Stimulated activated CD8-positive, alpha-beta memory T cell treated with anti-CD3 and anti-CD28 coated beads, Interleukin-7, amount 100 ng/mL, for 4 hours (primary cell): Measurements from ENCODE around the gene AKAP10.
"Not testable (repeated sequence)": the region's sequence is repeated elsewhere in the genome, so short reads cannot be mapped to it uniquely, and the experiment has no call there.

Source experiments
- DNase-seq, 2 donors: peaks; one replicate each; pipeline ENCODE4 v3.0.0-alpha.2; 2020; ENCODE audit warnings: low read depth in 2 of 2

The AKAP10 gene

GRCh38 chr17:19977293-19978208 lies at the start of gene AKAP10:
Gene AKAP10 (minus strand): TSS chr17:19977828. CDS start chr17:19977679, 149 bp downstream.
- peak; percentile 88 to 93 for DNase-seq

GRCh38 chr17:20026960-20027359 lies 49.3 kb upstream of the AKAP10 start:
- DNase-seq = no peak

GRCh38 chr17:20022701-20023100 lies 45.1 kb upstream of the AKAP10 start:
- DNase-seq = no peak

- DNase-seq = not testable (repeated sequence)
Observed at GRCh38 chr17:20016475-20016992, 38.9 kb upstream of the AKAP10 start.

- no peak for DNase-seq
Observed at GRCh38 chr17:20012017-20012536, 34.4 kb upstream of the AKAP10 start.

- DNase-seq = no peak
Observed at GRCh38 chr17:20010936-20011335, 33.3 kb upstream of the AKAP10 start.

- DNase-seq = no peak
Observed at GRCh38 chr17:20010099-20010863, 32.7 kb upstream of the AKAP10 start.

- peak; percentile 48 to 77 for DNase-seq
Observed at GRCh38 chr17:20009302-20010098, 31.9 kb upstream of the AKAP10 start, which contains the start of gene SPECC1. Gene SPECC1 (plus strand): TSS chr17:20009359. CDS start chr17:20096652, 87,293 bp downstream.

- no peak for DNase-seq
Observed at GRCh38 chr17:20009052-20009301, 31.3 kb upstream of the AKAP10 start.

- no peak for DNase-seq
Observed at GRCh38 chr17:20008242-20009051, 30.8 kb upstream of the AKAP10 start.

GRCh38 chr17:19996502-19996901 lies 18.9 kb upstream of the AKAP10 start:
- DNase-seq = no peak

- no peak for DNase-seq
Observed at GRCh38 chr17:19996086-19996485, 18.5 kb upstream of the AKAP10 start.

- peak; percentile 53 to 55 for DNase-seq
Observed at GRCh38 chr17:19992803-19993713, 15.4 kb upstream of the AKAP10 start.

GRCh38 chr17:19991252-19991885 lies 13.7 kb upstream of the AKAP10 start:
- no peak for DNase-seq

- DNase-seq = no peak
Observed at GRCh38 chr17:19987897-19988296, 10.3 kb upstream of the AKAP10 start.

- DNase-seq = no peak
Observed at GRCh38 chr17:19986941-19987861, 9.6 kb upstream of the AKAP10 start.

- no peak for DNase-seq
Observed at GRCh38 chr17:19979917-19980770, 2.5 kb upstream of the AKAP10 start.
